Right lobe of liver (tissue), 6 donors: ENCODE results near the gene ARCN1. TPM values are rescaled to one million over a fixed set of nuclear protein-coding genes. Genes with fewer than 3 reads are reported as not detected.
A peak's percentile ranks its signal among the peaks of the same experiment; 100 is the strongest.

Experiments used
- ATAC-seq, 4 donors: fragments of 200-7000 bp; cut with Tn5 transposase; one replicate each; pipeline ENCODE4 v1.9.1; 2020; ENCODE audit warnings: mild to moderate bottlenecking in 4 of 4, moderate library complexity in 4 of 4
- DNase-seq, 3 donors: peaks; one replicate each; pipeline ENCODE4 v3.0.0-alpha.2; 2020
- H3K27ac ChIP-seq, 3 donors: fragments of 200-600 bp; one replicate each; pipeline ENCODE4 v1.8.0; 2022
- H3K27me3 ChIP-seq, 2 donors: fragments of 200-600 bp; one replicate each; pipeline ENCODE4 v1.8.0; 2022
- H3K36me3 ChIP-seq, 4 donors: fragments of 200-600 bp; sonication (generic) in 1 of 4; one replicate each; pipeline versions ENCODE4 v1.5.1 to v1.8.0; 2017 to 2022; ENCODE audit warnings: control low read depth in 1 of 4
- H3K4me1 ChIP-seq, 4 donors: fragments of 200-600 bp; sonication (generic) in 1 of 4; one replicate each; pipeline versions ENCODE4 v1.5.1 to v1.8.0; 2017 to 2022; ENCODE audit warnings: control low read depth in 1 of 4
- H3K4me3 ChIP-seq, 3 donors: fragments of 200-600 bp; one replicate each; pipeline ENCODE4 v1.8.0; 2022
- H3K9me3 ChIP-seq, 4 donors: fragments of 200-600 bp; sonication (generic) in 1 of 4; one replicate each; pipeline versions ENCODE4 v1.5.1 to v1.8.0; 2017 to 2022; ENCODE audit warnings: control low read depth in 1 of 4
- POLR2A ChIP-seq: fragments of 450-650 bp; IDR thresholded peaks from one replicate; pipeline ENCODE4 v1.6.1; 2017; ENCODE audit warnings: antibody characterized with exemption, mild to moderate bottlenecking
- WGBS: methylation state at CpG from one replicate; pipeline ENCODE4 v1.1.6; 2018; ENCODE audit warnings: low coverage, low lambda C conversion rate; ENCODE audit not compliant: insufficient coverage; ENCODE audit errors: missing lambda C conversion rate; 5-methylcytosine and 5-hydroxymethylcytosine counted together
- intact Hi-C, 2 donors: fragments of 100-400 bp; cut with DNase I; formaldehyde crosslinking; loops; one replicate each; pipeline versions ENCODE4 v1.11.2 to v1.14.1; 2022
- total RNA-seq, 6 experiments: library from RNA; depleted of rRNA in 2 of 6; stranded (reverse); fragments of >200 nt in 2 of 6; fragmentation: NEBNext Ultra II Directional in 3 of 6; extraction: Animal tissue kit (Norgen Biotek cat#: 25700) in 3 of 6; gene quantifications; one replicate each; pipeline versions ENCODE4 v1.1.0 to v1.2.4, GENCODE V29; 2016 to 2023
- TF ChIP-seq, protein P1 (sequence below), 4 donors: fragments of 200-600 bp in 3 of 4; fragments of 450-650 bp in 1 of 4; IDR thresholded peaks; one replicate each; pipeline versions ENCODE4 v1.5.1 to v1.8.0; 2016 to 2022; ENCODE audit warnings: antibody characterized with exemption in 4 of 4, mild to moderate bottlenecking in 2 of 4
- donor health status: DM: no; HTN: yes; CAD: no.
- donor health status: DM: no; HTN: no; CAD: no.
- donor health status: DM: no; HTN: no; CAD: no.
- donor health status: DM: no; HTN: yes; CAD: no.
- donor health status: DM: no; HTN: yes; CAD: no.

The ARCN1 gene
- total RNA-seq, 6 experiments from 2014 or later: 58.3 to 91.7 (median 75.8) TPM

DNA sequence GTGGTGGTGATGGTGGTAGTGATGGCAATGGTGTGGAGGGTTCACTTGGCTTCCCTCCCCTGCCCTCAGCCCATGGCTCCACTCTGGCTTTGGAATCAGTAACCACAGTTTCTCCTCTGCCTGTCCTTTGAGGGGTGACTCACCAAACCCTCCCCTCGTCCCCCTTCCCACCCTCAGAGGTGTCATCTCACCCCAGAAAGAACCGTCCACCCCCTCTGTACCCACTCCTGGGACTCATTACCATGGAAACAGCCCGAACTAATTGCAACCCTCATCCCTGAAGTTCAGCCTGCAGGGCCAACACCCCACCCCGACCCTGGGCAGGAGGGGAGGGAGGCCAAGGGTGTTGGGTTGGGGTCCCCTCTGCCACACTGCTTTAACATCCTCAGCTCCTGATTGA, 61.8 kb downstream of the ARCN1 start:
- H3K9me3 ChIP-seq: no peaks in the 10 kb centered on the region
- intact Hi-C loops: no loop called here
- peaks cover 0 to 10% (median 0%) of the 10 kb centered on the region in 4 donors for H3K4me1 ChIP-seq
- DNase-seq (no peak), ATAC-seq (no peak)
- no peak overlapping the region for H3K4me3 ChIP-seq
- no peak for TF ChIP-seq POLR2A
- TF ChIP-seq, protein P1, sequence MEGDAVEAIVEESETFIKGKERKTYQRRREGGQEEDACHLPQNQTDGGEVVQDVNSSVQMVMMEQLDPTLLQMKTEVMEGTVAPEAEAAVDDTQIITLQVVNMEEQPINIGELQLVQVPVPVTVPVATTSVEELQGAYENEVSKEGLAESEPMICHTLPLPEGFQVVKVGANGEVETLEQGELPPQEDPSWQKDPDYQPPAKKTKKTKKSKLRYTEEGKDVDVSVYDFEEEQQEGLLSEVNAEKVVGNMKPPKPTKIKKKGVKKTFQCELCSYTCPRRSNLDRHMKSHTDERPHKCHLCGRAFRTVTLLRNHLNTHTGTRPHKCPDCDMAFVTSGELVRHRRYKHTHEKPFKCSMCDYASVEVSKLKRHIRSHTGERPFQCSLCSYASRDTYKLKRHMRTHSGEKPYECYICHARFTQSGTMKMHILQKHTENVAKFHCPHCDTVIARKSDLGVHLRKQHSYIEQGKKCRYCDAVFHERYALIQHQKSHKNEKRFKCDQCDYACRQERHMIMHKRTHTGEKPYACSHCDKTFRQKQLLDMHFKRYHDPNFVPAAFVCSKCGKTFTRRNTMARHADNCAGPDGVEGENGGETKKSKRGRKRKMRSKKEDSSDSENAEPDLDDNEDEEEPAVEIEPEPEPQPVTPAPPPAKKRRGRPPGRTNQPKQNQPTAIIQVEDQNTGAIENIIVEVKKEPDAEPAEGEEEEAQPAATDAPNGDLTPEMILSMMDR (IDR thresholded peaks at IDR 0.05): no peak
- no peaks in the 10 kb centered on the region for H3K36me3 ChIP-seq
- no peak overlapping the region for H3K27ac ChIP-seq
- 50% methylated on average over 1 of the region's 4 CpGs for WGBS
- H3K27me3 ChIP-seq: no peaks in the 10 kb centered on the region

DNA sequence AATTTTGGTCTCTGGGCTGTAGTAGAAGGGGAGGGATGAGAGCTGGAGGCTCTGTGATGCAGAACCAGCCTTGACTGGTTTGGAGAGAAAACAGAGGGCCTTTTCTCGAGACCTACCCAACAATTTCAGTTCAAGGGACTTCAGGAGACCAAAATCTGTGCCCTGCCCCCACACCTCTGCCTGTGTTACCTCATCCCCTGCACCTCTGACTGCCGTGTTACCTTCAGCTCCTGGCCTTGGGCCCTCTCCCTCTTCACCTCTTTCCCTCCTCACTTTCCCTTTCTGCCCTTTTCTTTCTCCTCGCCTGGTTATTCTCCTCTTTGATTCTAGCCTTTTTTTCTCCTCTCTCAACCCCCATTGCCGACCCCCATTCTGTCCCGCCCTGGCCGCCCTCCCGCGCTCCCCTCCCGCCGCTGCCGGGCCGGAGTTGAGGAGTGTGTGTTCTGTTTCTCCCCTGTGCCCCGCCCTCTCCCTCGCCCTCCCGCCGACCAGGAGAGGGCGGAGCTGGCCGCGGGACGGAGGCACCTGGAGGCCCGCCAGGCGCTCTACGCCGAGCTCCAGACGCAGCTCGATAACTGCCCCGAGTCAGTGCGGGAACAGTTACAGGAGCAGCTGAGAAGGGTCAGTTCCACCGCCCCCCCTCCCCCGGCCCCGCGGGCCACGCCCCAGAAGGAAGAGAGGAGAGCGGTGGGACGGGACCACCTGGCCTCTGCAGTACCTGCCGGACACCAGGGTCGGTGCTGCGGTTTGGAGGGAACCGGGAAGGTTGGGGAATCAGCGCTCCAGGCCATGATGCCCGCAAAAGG, 62.4 kb downstream of the ARCN1 start:
- peak overlapping the region in 1 of 3 donors; percentile 18 for H3K27ac ChIP-seq
- DNase-seq (peak; percentile 83 to 86 (median 85)), ATAC-seq (peak; percentile 93 to 96 (median 95))
- H3K27me3 ChIP-seq: no peaks in the 10 kb centered on the region
- intact Hi-C loops: no loop called here
- no peaks in the 10 kb centered on the region for H3K9me3 ChIP-seq
- TF ChIP-seq, protein P1 (IDR thresholded peaks at IDR 0.05): peak in 2 of 4 donors; percentile 38 to 41
- no peak for TF ChIP-seq POLR2A
- peak overlapping the region; percentile 6 to 36 (median 32) for H3K4me3 ChIP-seq
- WGBS: 25% methylated on average over 30 of the region's 41 CpGs
- H3K4me1 ChIP-seq: peaks cover 0 to 10% (median 0%) of the 10 kb centered on the region in 4 donors
- H3K36me3 ChIP-seq: no peaks in the 10 kb centered on the region

DNA sequence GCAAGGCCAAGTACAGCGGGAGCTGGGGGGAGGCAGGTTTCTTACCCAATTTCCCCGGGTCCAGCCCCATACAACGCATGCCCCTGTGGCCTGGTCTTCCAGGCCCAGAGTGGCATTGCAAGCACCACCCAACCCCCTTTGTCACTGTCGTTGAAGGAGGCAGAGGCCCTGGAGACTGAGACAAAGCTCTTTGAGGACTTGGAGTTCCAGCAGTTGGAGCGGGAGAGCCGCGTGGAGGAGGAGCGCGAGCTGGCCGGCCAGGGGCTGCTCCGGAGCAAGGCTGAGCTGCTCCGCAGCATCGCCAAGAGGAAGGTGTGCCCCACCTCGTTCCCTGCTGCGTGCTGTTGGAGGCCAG, 63.0 kb downstream of the ARCN1 start:
- Histone ChIP-seq H3K27me3 (no peaks in the 10 kb centered on the region), H3K36me3 (no peaks in the 10 kb centered on the region), H3K27ac (peak overlapping the region in 1 of 3 donors; percentile 18), H3K9me3 (no peaks in the 10 kb centered on the region), H3K4me1 (peaks cover 0 to 10% (median 0%) of the 10 kb centered on the region in 4 donors), H3K4me3 (peak overlapping the region; percentile 6 to 36 (median 32))
- DNase-seq: no peak
- intact Hi-C loops: no loop called here
- 44% methylated on average over 4 of the region's 15 CpGs for WGBS
- peak in 3 of 4 donors; percentile 16 to 18 (median 17) for ATAC-seq
- TF ChIP-seq POLR2A: no peak
- TF ChIP-seq, protein P1 (IDR thresholded peaks at IDR 0.05): no peak

DNA sequence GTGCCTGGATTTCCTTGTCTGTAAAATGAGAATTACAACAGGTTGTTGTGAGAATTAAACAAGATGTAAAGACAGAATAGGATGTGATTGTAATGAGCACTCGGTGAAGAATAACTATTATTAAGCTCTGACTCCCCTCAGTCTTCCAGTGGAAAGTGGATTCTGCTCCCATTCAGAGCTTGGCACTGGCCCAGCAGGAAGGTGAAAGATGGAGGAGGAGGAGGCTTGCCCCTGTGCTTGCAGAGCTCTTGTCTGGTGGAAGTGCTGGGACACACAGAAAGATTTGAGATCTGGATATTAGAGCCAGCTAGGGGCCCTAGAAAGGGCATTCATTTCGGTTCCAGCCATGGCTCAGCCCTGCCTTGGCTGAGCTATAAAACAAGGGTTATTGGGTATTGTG, 63.4 kb downstream of the ARCN1 start:
- intact Hi-C loops: no loop called here
- no peaks in the 10 kb centered on the region for H3K9me3 ChIP-seq
- DNase-seq (no peak), ATAC-seq (no peak)
- H3K27me3 ChIP-seq: no peaks in the 10 kb centered on the region
- peaks cover 0 to 10% (median 0%) of the 10 kb centered on the region in 4 donors for H3K4me1 ChIP-seq
- H3K27ac ChIP-seq: no peak overlapping the region
- H3K36me3 ChIP-seq: no peaks in the 10 kb centered on the region
- TF ChIP-seq, protein P1 (IDR thresholded peaks at IDR 0.05): no peak
- no peak for TF ChIP-seq POLR2A
- WGBS: 100% methylated on average over 2 of the region's 2 CpGs
- no peak overlapping the region for H3K4me3 ChIP-seq
